B cell (primary cell): ENCODE measurements around the gene IDH3A.

Experiments
- CTCF ChIP-seq: fragments of 200-600 bp; IDR thresholded peaks from one replicate; pipeline ENCODE4 v1.8.0; 2022; ENCODE audit warnings: antibody characterized with exemption, mild to moderate bottlenecking
- EZH2 ChIP-seq: IDR thresholded peaks from 2 replicates; pipeline ENCODE4 v1.6.1; 2012; ENCODE audit warnings: borderline replicate concordance, low read depth, mild to moderate bottlenecking, moderate library complexity, low read length; ENCODE audit not compliant: insufficient read depth, poor library complexity, severe bottlenecking

GRCh38 chr15:78193731-78194567, 44.8 kb downstream of the IDH3A start:
- TF ChIP-seq EZH2 (no peak), CTCF (no peak)
